ENCODE measurements around the gene SPEF1.

DNA sequence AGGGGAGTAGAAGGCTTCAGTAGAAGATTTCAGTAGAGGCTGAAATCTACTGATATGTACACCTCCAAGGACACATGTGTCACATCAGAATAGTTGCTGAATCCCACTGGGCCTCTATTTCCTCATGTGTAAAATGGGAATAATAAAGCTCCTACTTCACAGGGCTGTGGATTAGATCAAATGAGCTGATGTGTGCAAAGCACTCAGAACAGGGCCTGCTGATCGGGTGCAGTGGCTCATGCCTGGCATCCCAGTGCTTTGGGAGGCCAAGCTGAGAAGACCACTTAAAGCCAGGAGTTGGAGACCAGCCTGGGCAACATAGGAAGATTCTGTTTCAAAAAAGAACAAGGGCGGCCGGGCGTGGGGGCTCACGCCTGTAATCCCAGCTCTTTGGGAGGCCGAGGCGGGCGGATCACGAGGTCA lies 31.0 kb upstream of the SPEF1 start:
- TF ChIP-seq, protein P1, sequence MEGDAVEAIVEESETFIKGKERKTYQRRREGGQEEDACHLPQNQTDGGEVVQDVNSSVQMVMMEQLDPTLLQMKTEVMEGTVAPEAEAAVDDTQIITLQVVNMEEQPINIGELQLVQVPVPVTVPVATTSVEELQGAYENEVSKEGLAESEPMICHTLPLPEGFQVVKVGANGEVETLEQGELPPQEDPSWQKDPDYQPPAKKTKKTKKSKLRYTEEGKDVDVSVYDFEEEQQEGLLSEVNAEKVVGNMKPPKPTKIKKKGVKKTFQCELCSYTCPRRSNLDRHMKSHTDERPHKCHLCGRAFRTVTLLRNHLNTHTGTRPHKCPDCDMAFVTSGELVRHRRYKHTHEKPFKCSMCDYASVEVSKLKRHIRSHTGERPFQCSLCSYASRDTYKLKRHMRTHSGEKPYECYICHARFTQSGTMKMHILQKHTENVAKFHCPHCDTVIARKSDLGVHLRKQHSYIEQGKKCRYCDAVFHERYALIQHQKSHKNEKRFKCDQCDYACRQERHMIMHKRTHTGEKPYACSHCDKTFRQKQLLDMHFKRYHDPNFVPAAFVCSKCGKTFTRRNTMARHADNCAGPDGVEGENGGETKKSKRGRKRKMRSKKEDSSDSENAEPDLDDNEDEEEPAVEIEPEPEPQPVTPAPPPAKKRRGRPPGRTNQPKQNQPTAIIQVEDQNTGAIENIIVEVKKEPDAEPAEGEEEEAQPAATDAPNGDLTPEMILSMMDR (IDR thresholded peaks at IDR 0.05; ENCODE audit: poor library complexity), result no peak
- no peak for TF ChIP-seq EZH2 (IDR thresholded peaks at IDR 0.05; ENCODE audit: borderline replicate concordance)
